K562 (cell line): ENCODE measurements around the gene KAT5. TPM values are rescaled to one million over a fixed set of nuclear protein-coding genes. Genes with fewer than 3 reads are reported as not detected.
A peak's percentile ranks its signal among the peaks of the same experiment; 100 is the strongest.

Experiments used
- ATAC-seq: fragments of 200-7000 bp; cut with Tn5 transposase; 3 replicates; pipeline ENCODE4 v1.9.1; 2020; ENCODE audit warnings: moderate library complexity
- BruUV-seq: library from RNA; stranded (reverse); fragments of 400-500 nt; replicated peaks from 2 replicates; lab custom pipeline; 2021; lab: Mats Ljungman, UMichigan
- CTCF ChIA-PET: fragments of 300-600 bp; formaldehyde crosslinking; extraction: SDS; loops from one replicate; lab custom pipeline; 2021; ENCODE audit warnings: low intra/inter-chr PET ratio; lab: Yijun Ruan, JAX
- POLR2A ChIA-PET: fragments of 300-600, 350-650 bp; sonication (Branson Sonifier 250); formaldehyde crosslinking; extraction: SDS; loops from one replicate; lab custom pipeline; 2021; ENCODE audit warnings: antibody characterized with exemption, inconsistent platforms; lab: Yijun Ruan, JAX
- DNase-seq, 4 experiments: peaks; one replicate each; pipeline versions ENCODE4 v3.0.0 to v3.0.0-alpha.2; 2011 to 2018; ENCODE audit warnings: low spot score in 3 of 4, mixed read lengths in 3 of 4; ENCODE audit errors: extremely low read depth in 1 of 4
- FAIRE-seq: peaks from 2 replicates; lab custom pipeline; 2011; peaks lifted over from hg19 to GRCh38; lab: Jason Lieb, UNC
- H2AFZ ChIP-seq: 2 replicates; pipeline ENCODE4 v1.6.0; 2011; ENCODE audit warnings: low read depth, low read length, control low read depth, inconsistent platforms
- H3K27ac ChIP-seq: fragments of 200-600 bp; 3 replicates; pipeline ENCODE4 v1.8.0; 2011; ENCODE audit warnings: low read depth, mild to moderate bottlenecking, control low read depth, inconsistent platforms, low read length, moderate library complexity, mixed read lengths; ENCODE audit errors: extremely low read depth
- H3K27me3 ChIP-seq, 2 experiments: fragments of 300-600 bp in 1 of 2; 2 replicates in 1 of 2; 3 replicates in 1 of 2; pipeline versions ENCODE4 v1.6.0 to v1.8.0; 2011; ENCODE audit warnings: inconsistent platforms in 2 of 2, low read length in 2 of 2, mild to moderate bottlenecking in 1 of 2, mixed read lengths in 1 of 2, moderate library complexity in 1 of 2; ENCODE audit not compliant: control insufficient read depth in 2 of 2, insufficient read depth in 2 of 2
- H3K36me3 ChIP-seq: fragments of 300-600 bp; 3 replicates; pipeline ENCODE4 v1.8.0; 2011; ENCODE audit warnings: mild to moderate bottlenecking, low read length, inconsistent platforms; ENCODE audit not compliant: control insufficient read depth, insufficient read depth
- H3K4me1 ChIP-seq, 2 experiments: fragments of 200-600 bp in 1 of 2; replicated peaks in 1 of 2; 2 replicates in 1 of 2; 3 replicates in 1 of 2; pipeline versions ENCODE4 v1.5.1 to v1.8.0; 2011; ENCODE audit warnings: inconsistent platforms in 2 of 2, low read length in 2 of 2, mild to moderate bottlenecking in 1 of 2, mixed read lengths in 1 of 2, moderate library complexity in 1 of 2; ENCODE audit not compliant: control insufficient read depth in 2 of 2, insufficient read depth in 2 of 2
- H3K4me2 ChIP-seq: 2 replicates; pipeline ENCODE4 v1.6.1; 2011; ENCODE audit warnings: low read length, control low read depth, inconsistent platforms, mixed read lengths; ENCODE audit not compliant: insufficient read depth
- H3K4me3 ChIP-seq: fragments of 200-600 bp; sonication (generic), shearing (Covaris generic); 2 replicates; pipeline ENCODE4 v1.5.1; 2016; ENCODE audit warnings: control low read depth, inconsistent platforms
- H3K79me2 ChIP-seq: fragments of 200-600 bp; 3 replicates; pipeline ENCODE4 v1.8.0; 2011; ENCODE audit warnings: low read length, inconsistent platforms; ENCODE audit not compliant: control insufficient read depth, insufficient read depth
- H3K9ac ChIP-seq, 2 experiments: 2 replicates each; pipeline versions ENCODE4 v1.6.0 to v1.6.1; 2011; ENCODE audit warnings: low read depth in 2 of 2, low read length in 2 of 2, control low read depth in 1 of 2, inconsistent platforms in 1 of 2, mild to moderate bottlenecking in 1 of 2, mixed read lengths in 1 of 2; ENCODE audit not compliant: insufficient read depth in 1 of 2
- H3K9me1 ChIP-seq: one replicate; pipeline ENCODE4 v1.6.0; 2011; ENCODE audit warnings: inconsistent platforms, mild to moderate bottlenecking, low read length, moderate library complexity; ENCODE audit not compliant: control insufficient read depth, insufficient read depth
- H3K9me3 ChIP-seq: replicated peaks from 2 replicates; pipeline ENCODE4 v1.5.1; 2011; ENCODE audit warnings: low read depth, low read length, inconsistent platforms; ENCODE audit not compliant: control insufficient read depth, insufficient read depth
- H4K20me1 ChIP-seq: replicated peaks from 2 replicates; pipeline ENCODE4 v1.6.1; 2011; ENCODE audit warnings: low read length, inconsistent platforms, mixed read lengths; ENCODE audit not compliant: control insufficient read depth, insufficient read depth
- CLOCK ChIP-seq: fragments of 250-450 bp; sonication (Bioruptor Pico); IDR thresholded peaks from 2 replicates; pipeline ENCODE4 v1.4.0; 2020; ENCODE audit warnings: mild to moderate bottlenecking, moderate library complexity, borderline replicate concordance
- DIDO1 ChIP-seq: fragments of 450-650 bp; IDR thresholded peaks from 2 replicates; pipeline ENCODE4 v1.6.1; 2016; ENCODE audit warnings: low read depth, missing biosample characterization, missing genetic modification characterization
- GATA2 ChIP-seq: sonication (generic); formaldehyde crosslinking; IDR thresholded peaks from 2 replicates; pipeline ENCODE4 v1.4.0; 2020; ENCODE audit warnings: mild to moderate bottlenecking, missing genetic modification reagents
- MBD2 ChIP-seq: sonication (generic); IDR thresholded peaks from 2 replicates; pipeline ENCODE4 v1.6.1; 2016; ENCODE audit warnings: low read depth, borderline replicate concordance
- NFIC ChIP-seq: fragments of 450-650 bp; IDR thresholded peaks from 2 replicates; pipeline ENCODE4 v1.6.1; 2017; ENCODE audit warnings: mild to moderate bottlenecking, inconsistent platforms
- NONO ChIP-seq, 2 experiments: fragments of 200-400 bp in 1 of 2; fragments of 450-650 bp in 1 of 2; formaldehyde crosslinking in 1 of 2; IDR thresholded peaks; 2 replicates each; pipeline ENCODE4 v1.6.1; 2017; ENCODE audit warnings: low read depth in 2 of 2, mild to moderate bottlenecking in 2 of 2, moderate library complexity in 2 of 2, low read length in 1 of 2
- NR2C1 ChIP-seq, 2 experiments: fragments of 450-650 bp; IDR thresholded peaks; 2 replicates each; pipeline ENCODE4 v1.6.1; 2017; ENCODE audit warnings: mild to moderate bottlenecking in 2 of 2, antibody characterized with exemption in 1 of 2, inconsistent platforms in 1 of 2, missing compliant biosample characterization in 1 of 2, missing genetic modification characterization in 1 of 2
- RBM17 ChIP-seq: fragments of 200-400 bp; formaldehyde crosslinking; IDR thresholded peaks from 2 replicates; pipeline ENCODE4 v1.6.1; 2017; ENCODE audit warnings: low read depth, mild to moderate bottlenecking, low read length, borderline replicate concordance
- YY1 ChIP-seq, 3 experiments: IDR thresholded peaks; 2 replicates each; pipeline ENCODE4 v1.6.1; 2011; ENCODE audit warnings: low read length in 2 of 3, mild to moderate bottlenecking in 2 of 3, moderate library complexity in 2 of 3, borderline replicate concordance in 1 of 3, control low read depth in 1 of 3, low read depth in 1 of 3; ENCODE audit not compliant: insufficient read depth in 3 of 3, insufficient replicate concordance in 2 of 3, control insufficient read depth in 1 of 3, insufficient read length in 1 of 3; ENCODE audit errors: extremely low read depth in 1 of 3
- ZNF282 ChIP-seq: sonication (generic); formaldehyde crosslinking; IDR thresholded peaks from 2 replicates; pipeline ENCODE4 v1.8.1; 2023; ENCODE audit warnings: missing genetic modification reagents
- ZZZ3 ChIP-seq: fragments of 450-650 bp; IDR thresholded peaks from 2 replicates; pipeline ENCODE4 v1.6.1; 2016; ENCODE audit warnings: antibody characterized with exemption, mild to moderate bottlenecking, moderate library complexity
- WGBS: fragments of 100-300 bp; shearing (Covaris generic); methylation state at CpG from one replicate; pipeline ENCODE4 v1.1.6; 2016; ENCODE audit warnings: low coverage, mixed read lengths; ENCODE audit not compliant: insufficient coverage; ENCODE audit errors: missing lambda C conversion rate; 5-methylcytosine and 5-hydroxymethylcytosine counted together
- in situ Hi-C: fragments of 300-500 bp; cut with MboI; formaldehyde crosslinking; loops from 4 replicates; pipeline ENCODE4 v1.15.0; 2018; ENCODE audit warnings: inconsistent platforms, mixed read lengths
- intact Hi-C: fragments of 100-400 bp; cut with micrococcal nuclease; formaldehyde crosslinking; loops from 2 replicates; pipeline ENCODE4 v1.14.2; 2022
- polyA plus RNA-seq, 8 experiments: library from polyadenylated mRNA; depleted of rRNA in 4 of 8; stranded (reverse) in 5 of 8; unstranded in 3 of 8; fragments of >200 nt; fragmentation: Nextera tagmentation in 2 of 8; fragmentation: Illumina TruSeq in 1 of 8; extraction: Ambion mirVana in 2 of 8; extraction: Trizol in 1 of 8; gene quantifications; 2 replicates each; pipeline versions ENCODE4 v1.2.1 to v1.2.3, GENCODE V29; 2011 to 2014; ENCODE audit warnings: inconsistent platforms in 1 of 8, missing spikeins in 1 of 8
- total RNA-seq, 7 experiments: library from RNA; depleted of rRNA in 6 of 7; stranded (reverse); fragments of >200 nt in 6 of 7; fragmentation: Illumina TruSeq in 2 of 7; extraction: Trizol in 2 of 7; gene quantifications; 2 replicates each; pipeline versions ENCODE4 v1.2.1 to v1.2.3, GENCODE V29; 2011 to 2021; ENCODE audit warnings: low replicate concordance in 1 of 7

The KAT5 gene
- total and polyA plus RNA-seq, 9 of the 15 experiments (the other 6 are each of a cell fraction or from before 2014, with no cell fraction given) = 3.6 to 76.8 (median 52.7) TPM

DNA sequence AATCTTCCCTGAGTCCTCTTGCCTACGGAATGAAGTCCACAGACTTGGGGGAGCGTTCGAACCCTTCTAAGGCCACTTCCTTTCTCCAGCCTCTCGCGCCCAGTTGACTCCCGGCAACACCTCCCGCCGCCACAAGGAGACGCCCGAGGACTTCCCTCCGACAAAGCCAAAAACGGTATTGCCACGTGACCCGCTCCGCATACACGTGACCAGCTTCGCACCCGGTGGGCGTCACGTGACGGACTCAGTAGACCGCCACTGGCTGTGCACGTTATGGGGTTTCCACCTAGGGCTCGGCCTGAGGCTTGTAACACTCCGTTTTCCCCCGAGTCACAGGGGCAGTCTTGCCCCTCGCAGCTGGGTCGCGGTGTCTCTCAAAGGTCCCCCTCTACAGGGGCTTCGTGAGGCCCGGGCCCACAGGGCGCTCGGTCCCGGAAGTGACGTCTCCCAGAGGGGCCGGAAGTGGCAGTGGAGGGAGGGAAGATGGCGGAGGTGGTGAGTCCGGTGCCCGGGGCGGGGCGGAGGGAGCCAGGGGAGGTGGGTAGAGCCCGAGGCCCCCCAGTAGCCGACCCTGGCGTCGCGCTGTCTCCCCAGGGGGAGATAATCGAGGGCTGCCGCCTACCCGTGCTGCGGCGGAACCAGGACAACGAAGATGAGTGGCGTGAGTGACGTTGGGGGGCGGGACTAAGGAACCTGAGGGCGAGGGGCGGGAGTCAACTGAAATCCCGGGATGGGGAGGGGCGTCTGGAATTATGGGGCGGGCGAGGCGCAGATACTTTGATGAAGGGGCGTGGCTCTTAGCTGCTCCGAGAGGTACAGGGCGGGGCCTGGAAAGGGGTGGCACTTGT, at the start of gene KAT5 (continued):
- TF ChIP-seq GATA2 (CRISPR knock-in tag) (no peak), CLOCK (peak; percentile 99), DIDO1 (peak; percentile 97)

GRCh38 chr11:65662799-65663638, 49.0 kb upstream of the KAT5 start, which contains the start of gene RELA:
RELA (minus strand) TSS chr11:65662916; CDS start chr11:65662832, 84 bp downstream.
- 1% methylated on average over 52 of the region's 91 CpGs for whole genome bisulfite sequencing
- ATAC-seq (peak; percentile 92), FAIRE-seq (peak; percentile 87), DNase-seq (peak; percentile 93 to 94 (median 94))
- Histone ChIP-seq H3K9me3 (no peaks in the 10 kb centered on the region), H3K9me1 (peaks cover 5% of the 10 kb centered on the region), H3K4me3 (peak within 1 kb of the TSS; percentile 92), H3K4me1 (peaks cover 7 to 20% of the 10 kb centered on the region in 2 experiments; a peak in 4 of 5 replicates), H3K9ac (peak within 1 kb of the TSS; percentile 85 to 93), H3K27ac (peak within 1 kb of the TSS; percentile 87), H3K4me2 (peak within 1 kb of the TSS; percentile 99), H4K20me1 (0 out of 2 replicates have a peak, but pooled peaks cover 4% of the 10 kb centered on the region), H3K27me3 (no peaks in the 10 kb centered on the region), H2AFZ (peak within 1 kb of the TSS; percentile 97), H3K79me2 (peaks cover 25% of the 10 kb centered on the region), H3K36me3 (peaks cover 37% of the 10 kb centered on the region)
- intact Hi-C loops (no loop called here), in situ Hi-C loops (no loop called here)
- CTCF ChIA-PET = no interaction called here
- BruUV-seq = TSS peak; percentile 93
- POLR2A ChIA-PET = interaction anchor here (0.5 to 1.7 kb wide), 11 partner anchors 9 to 305 kb away, joined by 3 to 32 read pairs (median 4); partner anchors contain the start of gene SIPA1
- TF ChIP-seq RBM17 (no peak), MBD2 (peak; percentile 16; the same call in 1 of the 2 replicates), ZNF282 (peak; percentile 58; the same call in 1 of the 2 replicates), ZZZ3 (no peak), NFIC (peak; percentile 97), NONO (IDR thresholded peaks at IDR 0.05; ENCODE audit: low read depth in 2 of 2, low read length in 1 of 2) (peak in 1 of 2 experiments; percentile 80; a peak in 2 of 4 replicates), NR2C1 (IDR thresholded peaks at IDR 0.05) (no peak), NR2C1 (tag; IDR thresholded peaks at IDR 0.05) (no peak), YY1 (IDR thresholded peaks at IDR 0.05; ENCODE audit: borderline replicate concordance in 1 of 3, control insufficient read depth in 1 of 3, extremely low read depth in 1 of 3, insufficient read depth in 3 of 3, insufficient read length in 1 of 3, insufficient replicate concordance in 2 of 3, low read depth in 1 of 3, low read length in 2 of 3) (peak in 2 of 3 experiments; percentile 53 to 86)
